Fibroblast of gingiva (primary cell): ENCODE results near the gene PSMG1.
"Not testable (repeated sequence)": the region's sequence is repeated elsewhere in the genome, so short reads cannot be mapped to it uniquely, and the experiment has no call there.

Experiments
- DNase-seq: peaks from one replicate; pipeline ENCODE4 v3.0.0-alpha.2; 2011; ENCODE audit warnings: low read depth

The PSMG1 gene

GRCh38 chr21:39183272-39184049 lies at the start of gene PSMG1:
Gene PSMG1 (minus strand): TSS chr21:39183451. CDS start chr21:39183385, 66 bp downstream.
- DNase-seq, result peak; percentile 95

- DNase-seq, result peak; percentile 29
These were observed 49.6 kb upstream of the PSMG1 start for GRCh38 chr21:39232861-39233291.

- no peak for DNase-seq
These were observed 41.7 kb upstream of the PSMG1 start for GRCh38 chr21:39224930-39225329.

- no peak for DNase-seq
These were observed 38.8 kb upstream of the PSMG1 start for GRCh38 chr21:39221997-39222486.

GRCh38 chr21:39221282-39221996 lies 38.2 kb upstream of the PSMG1 start:
- DNase-seq, result no peak

- DNase-seq, result not testable (repeated sequence)
These were observed 37.6 kb upstream of the PSMG1 start for GRCh38 chr21:39220875-39221274.

GRCh38 chr21:39220150-39220549 lies 36.9 kb upstream of the PSMG1 start:
- DNase-seq, result no peak

- DNase-seq, result no peak
These were observed 34.8 kb upstream of the PSMG1 start for GRCh38 chr21:39218082-39218409.

GRCh38 chr21:39217356-39218081 lies 34.3 kb upstream of the PSMG1 start:
- DNase-seq, result no peak

GRCh38 chr21:39216290-39216689 lies 33.0 kb upstream of the PSMG1 start:
- DNase-seq, result no peak

- no peak for DNase-seq
These were observed 31.8 kb upstream of the PSMG1 start for GRCh38 chr21:39215078-39215477.

GRCh38 chr21:39209334-39209688 lies 26.1 kb upstream of the PSMG1 start:
- DNase-seq, result no peak

GRCh38 chr21:39208624-39209333 lies 25.5 kb upstream of the PSMG1 start:
- DNase-seq, result no peak

- no peak for DNase-seq
These were observed 20.9 kb upstream of the PSMG1 start for GRCh38 chr21:39204134-39204533.

GRCh38 chr21:39198800-39199199 lies 15.5 kb upstream of the PSMG1 start:
- DNase-seq, result no peak

GRCh38 chr21:39197448-39198233 lies 14.4 kb upstream of the PSMG1 start:
- no peak for DNase-seq

- DNase-seq, result no peak
These were observed 13.6 kb upstream of the PSMG1 start for GRCh38 chr21:39196838-39197237.

- DNase-seq, result no peak
These were observed 13.1 kb upstream of the PSMG1 start for GRCh38 chr21:39196310-39196709.

- DNase-seq, result no peak
These were observed 10.1 kb upstream of the PSMG1 start for GRCh38 chr21:39193380-39193779.

GRCh38 chr21:39189857-39190604 lies 6.8 kb upstream of the PSMG1 start:
- peak; percentile 28 for DNase-seq
